HUES6 (cell line): Measurements from ENCODE around the gene HS6ST2.
"Not testable (repeated sequence)": the region's sequence is repeated elsewhere in the genome, so short reads cannot be mapped to it uniquely, and the experiment has no call there.

Experiments
- H3K27ac ChIP-seq: 2 replicates; pipeline ENCODE4 v1.7.0; 2013; ENCODE audit warnings: low read depth, mild to moderate bottlenecking, low read length, inconsistent platforms
- H3K27me3 ChIP-seq: 2 replicates; pipeline ENCODE4 v1.6.1; 2013; ENCODE audit warnings: low read length; ENCODE audit not compliant: control insufficient read depth, insufficient read depth
- H3K36me3 ChIP-seq: 2 replicates; pipeline ENCODE4 v1.6.1; 2013; ENCODE audit warnings: low read length; ENCODE audit not compliant: control insufficient read depth, insufficient read depth
- H3K4me1 ChIP-seq: 2 replicates; pipeline ENCODE4 v1.6.1; 2013; ENCODE audit warnings: low read length; ENCODE audit not compliant: control insufficient read depth, insufficient read depth
- H3K4me3 ChIP-seq: 2 replicates; pipeline ENCODE4 v1.5.1; 2013; ENCODE audit warnings: low read depth, low read length
- H3K9ac ChIP-seq: one replicate; pipeline ENCODE4 v1.6.1; 2013; ENCODE audit warnings: mild to moderate bottlenecking, low read length
- H3K9me3 ChIP-seq: 2 replicates; pipeline ENCODE4 v1.6.1; 2013; ENCODE audit warnings: low read depth, low read length; ENCODE audit not compliant: control insufficient read depth, insufficient read depth

Gene HS6ST2

DNA sequence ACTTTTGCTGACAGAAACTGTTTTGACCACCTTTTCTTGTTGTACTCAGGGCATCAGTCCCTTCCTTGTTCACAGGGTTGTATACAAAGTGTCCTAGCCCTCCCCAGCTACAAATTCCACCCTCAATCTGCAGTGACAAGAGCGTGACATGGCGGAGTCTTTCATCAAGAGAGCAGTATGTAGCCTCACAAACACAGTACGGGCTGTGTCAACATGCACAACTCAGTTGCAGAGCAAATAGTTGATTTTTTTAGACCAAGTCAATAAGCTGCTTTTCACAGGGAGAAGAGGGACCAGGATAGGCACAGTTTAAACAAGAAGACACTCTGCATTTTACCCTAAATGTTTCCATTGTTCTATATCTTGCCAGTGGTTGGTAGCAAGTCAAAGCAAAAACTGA lies 8.6 kb upstream of the HS6ST2 start:
- Histone ChIP-seq H3K9me3 (no peaks in the 10 kb centered on the region), H3K36me3 (no peaks in the 10 kb centered on the region), H3K4me3 (no peak overlapping the region), H3K27me3 (peaks cover 12% of the 10 kb centered on the region; the same call in 1 of the 2 replicates), H3K27ac (no peak overlapping the region), H3K4me1 (peaks cover 11% of the 10 kb centered on the region), H3K9ac (no peak overlapping the region)

DNA sequence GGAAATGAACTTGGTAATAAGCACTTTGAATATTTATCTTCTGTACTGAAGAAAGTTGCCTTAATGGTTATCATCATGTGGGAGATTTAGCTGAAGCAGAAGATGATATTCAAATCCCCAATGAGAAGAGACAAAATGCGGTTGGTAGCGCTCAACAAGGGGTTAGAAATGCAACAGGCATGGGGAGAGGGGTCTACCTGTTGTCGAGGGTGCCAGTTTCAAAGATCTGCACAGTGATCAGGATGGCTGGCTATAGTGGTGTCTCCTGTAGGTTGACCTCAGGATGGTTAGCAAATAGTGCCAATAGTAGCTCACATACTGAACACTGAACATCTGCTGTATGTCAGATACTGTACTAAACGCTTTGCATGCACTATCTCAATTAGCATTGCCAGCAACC lies 7.0 kb upstream of the HS6ST2 start:
- H3K9me3 ChIP-seq = no peaks in the 10 kb centered on the region
- H3K27ac ChIP-seq = no peak overlapping the region
- peaks cover 26% of the 10 kb centered on the region for H3K4me1 ChIP-seq

DNA sequence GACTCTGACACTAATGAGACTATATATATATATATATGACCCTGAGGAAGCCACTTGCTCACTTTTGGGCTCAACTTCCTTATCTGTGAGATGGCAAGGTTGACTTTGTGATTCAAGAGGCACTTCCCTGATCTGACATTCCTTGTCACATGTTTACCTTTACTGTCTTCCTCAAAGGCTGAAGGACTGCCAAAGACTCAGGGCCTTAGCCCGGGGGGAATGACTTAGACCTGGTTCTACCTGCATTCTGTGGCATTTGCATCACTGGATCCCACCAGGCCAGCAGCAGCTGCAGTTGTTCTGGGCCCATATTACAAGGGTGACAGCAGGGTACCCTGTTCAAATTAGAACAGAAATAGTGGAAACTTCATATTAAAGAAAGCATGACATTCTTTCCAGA lies 3.1 kb upstream of the HS6ST2 start:
- Histone ChIP-seq H3K36me3 (no peaks in the 10 kb centered on the region), H3K4me1 (peaks cover 33% of the 10 kb centered on the region), H3K27me3 (peaks cover 60% of the 10 kb centered on the region), H3K9ac (no peak overlapping the region), H3K27ac (no peak overlapping the region), H3K9me3 (no peaks in the 10 kb centered on the region), H3K4me3 (no peak overlapping the region)

More for the DNA sequence above, 7.0 kb upstream of the HS6ST2 start:
- no peaks in the 10 kb centered on the region for H3K36me3 ChIP-seq
- no peak overlapping the region for H3K4me3 ChIP-seq
- H3K9ac ChIP-seq = no peak overlapping the region
- peaks cover 27% of the 10 kb centered on the region for H3K27me3 ChIP-seq

DNA sequence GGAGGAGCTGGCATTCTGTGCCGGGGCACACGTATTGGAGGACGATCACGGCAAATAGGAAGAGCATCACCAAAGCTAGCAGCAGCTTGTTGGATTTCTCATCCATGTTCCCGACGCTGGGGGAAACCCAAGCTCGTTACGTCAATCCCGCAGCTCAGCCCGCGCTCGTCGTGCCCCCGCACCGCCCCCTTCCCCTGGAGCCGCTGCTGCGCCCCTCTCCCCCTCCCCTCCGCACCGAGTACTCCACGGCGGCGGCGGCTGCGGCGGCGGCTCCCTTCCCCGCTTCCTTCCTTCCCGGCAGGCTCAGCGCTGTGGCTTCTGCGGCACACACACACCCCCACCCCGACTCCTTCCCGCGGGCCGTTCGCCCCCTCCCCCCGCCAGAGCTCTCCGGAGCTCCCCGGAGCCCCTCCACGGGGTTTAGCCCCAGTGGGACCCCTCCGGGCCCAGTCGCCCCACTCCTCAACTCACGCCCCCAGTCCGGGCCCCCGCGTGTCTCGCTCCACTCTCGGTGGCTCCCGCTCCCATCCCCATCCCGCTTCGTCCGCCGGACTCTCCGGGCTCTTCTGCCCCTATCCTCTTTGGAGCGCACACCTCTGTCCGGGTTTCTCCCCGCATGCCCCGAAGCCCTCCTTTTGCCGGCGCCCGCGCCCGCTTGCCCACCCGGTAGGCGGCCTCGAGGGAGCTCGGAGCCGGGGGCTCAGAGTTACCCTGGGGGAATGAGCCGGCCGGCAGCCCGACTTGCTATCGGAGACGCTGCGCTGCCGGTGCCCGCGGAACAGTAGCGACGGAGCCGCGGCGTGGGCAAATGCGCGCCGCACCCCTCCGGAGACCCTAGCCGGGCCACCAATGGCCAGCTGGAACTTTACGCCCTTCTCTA lies 978 bp downstream of the HS6ST2 start:
- Histone ChIP-seq H3K4me3 (peak overlapping the region; percentile 84), H3K4me1 (peaks cover 53% of the 10 kb centered on the region), H3K9me3 (no peaks in the 10 kb centered on the region), H3K9ac (peak overlapping the region; percentile 66), H3K27me3 (peaks cover 87% of the 10 kb centered on the region), H3K27ac (no peak overlapping the region), H3K36me3 (no peaks in the 10 kb centered on the region)

DNA sequence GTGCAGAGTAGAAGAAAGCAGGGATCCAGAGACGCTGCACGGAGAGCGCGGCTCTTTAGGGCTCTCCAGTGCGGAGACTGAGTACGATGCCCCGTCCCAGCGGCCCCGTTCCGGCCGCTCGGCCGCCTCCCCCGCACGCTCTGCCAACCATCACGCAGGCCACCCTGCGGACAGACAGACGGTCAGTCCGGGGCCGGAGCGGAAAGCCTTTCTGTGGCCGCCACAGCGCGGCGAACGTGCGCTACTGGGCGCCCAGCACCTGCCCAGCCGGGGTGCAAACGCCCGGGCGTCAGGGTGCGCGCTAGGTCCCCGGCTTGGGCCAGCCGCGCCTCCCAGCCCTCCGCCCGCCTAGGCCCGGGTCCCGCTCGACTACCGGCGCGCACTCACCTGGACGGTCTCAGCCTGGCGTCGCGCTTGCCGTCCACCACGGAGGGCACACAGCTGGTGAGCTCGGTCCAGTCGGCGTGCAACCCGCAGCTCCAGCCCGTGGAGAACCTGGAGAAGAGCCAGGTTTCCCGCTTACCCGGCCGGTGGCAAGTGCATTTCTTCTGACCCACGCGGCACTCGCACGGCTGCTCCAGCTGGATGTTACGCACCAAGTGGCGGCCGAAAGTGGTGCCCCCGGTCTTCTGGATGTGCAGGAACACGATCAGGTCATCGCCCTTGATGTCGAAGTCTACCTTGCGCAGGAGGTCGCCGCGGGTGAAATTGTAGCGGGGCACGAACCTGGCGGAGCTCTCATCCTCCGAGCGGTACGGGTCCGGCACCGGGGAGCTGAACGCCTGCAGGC lies 1.8 kb downstream of the HS6ST2 start:
- peaks cover 87% of the 10 kb centered on the region for H3K27me3 ChIP-seq
- H3K4me3 ChIP-seq = peak overlapping the region; percentile 84
- H3K4me1 ChIP-seq = peaks cover 49% of the 10 kb centered on the region
- H3K36me3 ChIP-seq = no peaks in the 10 kb centered on the region
- H3K9ac ChIP-seq = peak overlapping the region; percentile 56
- no peaks in the 10 kb centered on the region for H3K9me3 ChIP-seq
- no peak overlapping the region for H3K27ac ChIP-seq

DNA sequence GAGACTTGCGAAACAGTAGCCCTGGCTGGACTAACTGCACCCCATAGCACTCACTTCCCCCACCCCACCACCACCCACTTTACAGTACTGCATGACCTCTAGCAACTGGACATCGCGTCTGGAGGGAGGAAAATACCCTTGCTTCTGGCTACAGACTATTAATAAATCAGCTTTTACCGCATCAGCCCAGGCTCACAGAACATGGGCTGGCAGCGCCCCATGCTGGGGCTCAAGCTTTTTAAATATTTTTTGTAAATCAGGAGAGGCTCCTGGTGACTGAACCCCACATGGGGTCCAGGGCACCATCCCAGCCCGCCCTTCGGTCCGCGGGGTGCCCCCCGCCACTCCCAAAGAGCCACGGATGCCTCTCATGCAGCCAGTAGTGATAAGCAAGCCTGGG lies 2.7 kb downstream of the HS6ST2 start:
- Histone ChIP-seq H3K4me1 (peaks cover 40% of the 10 kb centered on the region), H3K27ac (no peak overlapping the region), H3K9me3 (no peaks in the 10 kb centered on the region), H3K27me3 (peaks cover 78% of the 10 kb centered on the region), H3K9ac (peak overlapping the region; percentile 56), H3K4me3 (peak overlapping the region; percentile 84), H3K36me3 (no peaks in the 10 kb centered on the region)

DNA sequence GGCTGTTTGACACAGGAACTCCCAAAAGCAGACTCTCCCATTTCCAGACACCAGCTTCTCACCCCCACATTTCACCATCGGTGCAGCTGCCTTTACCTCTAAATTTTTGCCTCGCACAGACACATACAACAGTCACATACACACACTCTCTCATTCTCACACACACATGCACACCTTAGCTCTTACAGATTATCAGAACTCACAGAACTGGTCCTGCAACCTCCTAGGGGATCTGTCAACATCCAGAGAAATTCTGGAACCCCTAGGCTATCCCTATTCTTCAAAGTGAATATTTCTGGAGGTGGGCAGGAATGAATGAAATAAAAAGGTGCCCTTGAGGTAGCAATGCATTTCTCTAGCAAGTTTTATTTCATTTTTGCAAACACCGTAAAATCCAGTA lies 4.1 kb downstream of the HS6ST2 start:
- no peaks in the 10 kb centered on the region for H3K9me3 ChIP-seq
- H3K36me3 ChIP-seq = no peaks in the 10 kb centered on the region
- no peak overlapping the region for H3K27ac ChIP-seq
- peaks cover 64% of the 10 kb centered on the region for H3K27me3 ChIP-seq
- no peak overlapping the region for H3K9ac ChIP-seq
- H3K4me3 ChIP-seq = no peak overlapping the region
- H3K4me1 ChIP-seq = peaks cover 28% of the 10 kb centered on the region

DNA sequence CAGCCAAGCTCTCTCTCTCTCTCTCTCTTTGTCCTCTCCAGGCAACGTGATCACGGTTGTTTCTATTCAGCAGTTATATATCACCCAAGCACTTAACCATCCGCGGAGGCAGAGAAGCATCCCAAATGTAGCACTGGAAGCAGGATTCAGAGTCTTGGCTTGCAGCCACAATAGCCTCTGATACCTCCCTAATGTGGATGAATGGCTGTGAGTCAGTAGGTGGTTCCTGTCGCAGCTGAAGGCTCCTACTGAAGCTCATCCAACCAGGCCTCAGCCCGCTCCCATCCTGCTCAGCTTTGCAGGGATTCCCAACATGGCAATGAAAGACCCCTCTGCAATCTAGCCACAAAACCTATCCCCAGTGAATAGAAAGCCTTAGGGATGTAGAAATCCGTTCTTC lies 5.1 kb downstream of the HS6ST2 start:
- Histone ChIP-seq H3K9ac (no peak overlapping the region), H3K4me1 (peaks cover 23% of the 10 kb centered on the region), H3K9me3 (no peaks in the 10 kb centered on the region), H3K4me3 (no peak overlapping the region), H3K36me3 (no peaks in the 10 kb centered on the region), H3K27me3 (peaks cover 55% of the 10 kb centered on the region), H3K27ac (no peak overlapping the region)

DNA sequence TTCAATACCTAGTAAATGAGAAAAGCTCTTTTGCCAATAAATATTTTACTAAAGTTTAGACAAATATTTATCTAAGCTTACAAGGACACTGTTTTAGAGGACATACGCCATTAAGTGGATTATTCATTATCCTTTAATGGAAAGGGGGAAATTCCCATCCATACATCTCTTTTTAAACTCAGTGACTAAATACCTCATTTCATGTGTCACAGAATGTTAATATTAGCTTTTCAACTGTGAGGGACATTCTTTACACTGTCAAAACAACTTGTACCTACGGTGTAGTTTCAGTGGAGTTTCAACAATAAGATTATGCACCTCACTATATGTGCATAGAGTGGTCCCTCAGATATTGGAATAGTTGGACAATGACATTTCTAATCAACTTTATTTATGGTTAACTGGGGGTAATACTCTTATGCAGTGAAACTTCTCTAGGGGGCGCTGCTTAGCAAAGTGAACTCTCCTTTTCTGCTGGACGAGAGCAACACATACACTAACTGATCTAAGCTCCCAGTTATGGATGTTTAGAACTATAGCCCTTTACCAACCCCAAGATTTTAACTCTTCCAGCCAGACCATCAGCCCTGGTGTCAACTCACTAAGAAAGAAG lies 9.7 kb downstream of the HS6ST2 start:
- no peak overlapping the region for H3K4me3 ChIP-seq
- peaks cover 9% of the 10 kb centered on the region for H3K27me3 ChIP-seq
- no peaks in the 10 kb centered on the region for H3K9me3 ChIP-seq
- peaks cover 6% of the 10 kb centered on the region for H3K4me1 ChIP-seq
- H3K36me3 ChIP-seq = no peaks in the 10 kb centered on the region
- no peak overlapping the region for H3K9ac ChIP-seq
- H3K27ac ChIP-seq = no peak overlapping the region

DNA sequence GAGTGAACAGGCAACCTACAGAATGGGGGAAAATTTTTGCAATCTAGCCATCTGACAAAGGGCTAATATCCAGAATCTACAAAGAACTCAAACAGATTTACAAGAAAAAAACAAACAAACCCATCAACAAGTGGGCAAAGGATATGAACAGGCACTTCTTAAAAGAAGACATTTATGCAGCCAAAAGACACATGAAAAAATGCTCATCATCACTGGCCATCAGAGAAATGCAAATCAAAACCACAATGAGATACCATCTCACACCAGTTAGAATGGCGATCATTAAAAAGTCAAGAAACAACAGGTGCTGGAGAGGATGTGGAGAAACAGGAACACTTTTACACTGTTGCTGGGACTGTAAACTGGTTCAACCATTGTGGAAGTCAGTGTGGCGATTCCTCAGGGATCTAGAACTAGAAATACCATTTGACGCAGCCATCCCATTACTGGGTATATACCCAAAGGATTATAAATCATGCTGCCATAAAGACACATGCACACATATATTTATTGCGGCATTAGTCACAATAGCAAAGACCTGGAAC lies 13.3 kb downstream of the HS6ST2 start:
- H3K27ac ChIP-seq, H3K4me1 ChIP-seq, H3K9me3 ChIP-seq, H3K36me3 ChIP-seq, H3K9ac ChIP-seq, H3K27me3 ChIP-seq, H3K4me3 ChIP-seq: not testable (repeated sequence)
